AG08395 (cell line): Measurements from ENCODE around the gene SHISA9.
"Not testable (repeated sequence)": the region's sequence is repeated elsewhere in the genome, so short reads cannot be mapped to it uniquely, and the experiment has no call there.

Source experiments
- DNase-seq: peaks from one replicate; pipeline ENCODE4 v3.0.0; 2012; ENCODE audit warnings: mixed read lengths, low spot score

Gene SHISA9

DNA sequence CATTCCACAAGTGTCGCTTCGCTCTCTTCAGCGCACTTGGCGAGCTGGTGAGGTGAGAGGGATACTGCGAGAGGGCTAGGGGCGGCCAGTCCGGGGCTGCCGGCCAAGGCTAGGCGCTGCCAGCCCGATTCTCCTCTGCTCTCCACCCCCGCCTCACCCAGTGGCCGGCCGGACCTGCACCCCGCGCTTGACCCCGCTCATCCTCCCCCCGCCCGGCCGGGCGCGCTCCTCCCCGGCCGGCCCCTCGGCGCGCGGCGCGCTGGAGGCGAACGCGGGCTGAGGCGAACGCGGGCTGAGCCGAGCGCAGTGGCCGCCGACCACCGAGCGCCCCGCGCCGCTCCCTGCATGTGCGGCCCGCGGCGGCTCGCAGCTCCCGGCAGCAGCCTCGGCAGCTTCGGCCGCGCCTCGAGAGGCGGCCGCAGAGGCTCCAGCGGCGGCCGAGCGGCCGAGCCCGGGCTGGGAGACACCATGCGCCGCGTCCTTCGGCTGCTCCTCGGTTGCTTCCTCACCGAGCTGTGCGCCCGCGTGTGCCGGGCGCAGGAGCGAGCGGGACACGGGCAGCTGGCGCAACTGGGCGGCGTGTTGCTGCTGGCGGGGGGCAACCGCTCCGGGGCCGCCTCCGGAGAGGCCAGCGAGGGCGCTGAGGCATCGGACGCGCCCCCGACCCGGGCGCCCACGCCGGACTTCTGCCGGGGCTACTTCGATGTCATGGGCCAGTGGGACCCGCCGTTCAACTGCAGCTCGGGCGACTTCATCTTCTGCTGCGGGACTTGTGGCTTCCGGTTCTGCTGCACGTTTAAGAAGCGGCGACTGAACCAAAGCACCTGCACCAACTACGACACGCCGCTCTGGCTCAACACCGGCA is at the start of gene SHISA9:
Gene SHISA9 (plus strand): TSS at position 2 of the 865 bp plus-strand sequence.
- no peak for DNase-seq

DNA sequence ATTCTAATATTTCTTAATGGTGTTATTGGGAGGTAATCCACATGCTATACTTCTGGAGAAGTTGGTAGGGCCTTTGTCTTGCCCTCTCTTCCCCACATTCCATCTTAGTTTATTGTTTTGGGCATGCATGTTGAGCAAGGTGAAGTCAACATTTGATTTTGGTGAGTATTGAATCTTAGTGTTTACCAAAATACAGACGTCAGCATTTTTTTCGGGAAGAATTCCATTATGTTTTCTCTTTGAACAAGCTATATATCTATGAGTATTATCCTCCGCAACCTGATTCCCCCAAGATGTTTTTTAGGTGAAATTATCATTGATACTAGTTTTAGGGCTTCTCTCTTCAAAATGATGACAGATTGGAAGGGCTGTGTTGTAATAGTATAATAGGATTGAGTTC is 47.4 kb upstream of the SHISA9 start:
- no peak for DNase-seq

DNA sequence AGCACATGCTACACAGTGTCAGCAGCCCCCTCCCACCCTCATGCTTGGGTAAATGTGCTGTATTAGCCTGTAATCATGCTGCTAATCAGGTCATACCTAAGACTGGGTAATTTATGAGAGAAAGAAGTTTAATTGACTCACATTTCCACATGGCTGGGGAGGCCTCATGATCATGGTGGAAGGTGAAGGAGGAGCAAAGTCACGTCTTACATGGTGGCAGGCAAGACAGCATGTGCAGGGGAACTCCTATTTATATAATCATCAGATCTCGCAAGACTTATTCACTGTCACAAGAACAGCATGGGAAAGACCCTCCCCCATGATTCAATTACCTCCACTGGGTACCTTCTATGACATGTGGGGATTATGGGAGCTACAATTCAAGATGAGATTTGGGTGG is 44.0 kb upstream of the SHISA9 start:
- not testable (repeated sequence) for DNase-seq

DNA sequence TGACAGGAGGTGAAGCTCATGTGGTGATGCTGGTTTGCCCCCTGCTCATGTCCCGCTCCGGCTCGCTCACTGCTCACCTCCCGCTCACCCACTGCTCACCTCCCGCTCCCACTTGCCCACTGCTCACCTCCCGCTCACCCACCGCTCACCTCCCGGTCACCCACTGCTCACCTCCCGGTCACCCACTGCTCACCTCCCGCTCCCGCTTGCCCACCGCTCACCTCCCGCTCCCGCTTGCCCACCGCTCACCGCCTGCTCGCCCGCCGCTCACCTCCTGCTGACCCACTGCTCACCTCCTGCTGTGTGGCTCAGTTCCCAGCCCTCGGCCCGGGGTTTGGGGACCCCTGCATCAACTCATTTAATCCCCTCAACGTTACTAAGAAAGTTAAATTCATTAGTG is 39.1 kb upstream of the SHISA9 start:
- DNase-seq: no peak

DNA sequence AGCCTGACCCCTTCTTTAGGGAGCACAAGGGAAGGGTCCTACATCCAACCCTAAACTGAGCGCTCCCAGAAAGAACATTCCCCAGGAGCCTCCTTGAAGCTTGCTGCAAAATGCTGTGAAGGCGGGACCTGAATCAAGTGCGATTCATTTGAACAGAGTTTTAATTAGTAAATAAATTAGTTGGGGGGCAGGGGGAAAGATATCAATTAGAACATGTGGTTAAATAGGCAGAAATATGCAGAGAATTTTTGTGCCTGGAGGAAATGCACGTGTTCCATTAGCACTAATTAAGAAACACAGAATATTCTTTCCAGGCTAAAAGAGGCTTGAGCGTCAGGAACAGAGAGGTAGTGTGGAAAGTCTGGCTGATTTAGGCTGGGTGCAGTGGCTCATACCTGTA is 38.5 kb upstream of the SHISA9 start:
- DNase-seq: no peak

DNA sequence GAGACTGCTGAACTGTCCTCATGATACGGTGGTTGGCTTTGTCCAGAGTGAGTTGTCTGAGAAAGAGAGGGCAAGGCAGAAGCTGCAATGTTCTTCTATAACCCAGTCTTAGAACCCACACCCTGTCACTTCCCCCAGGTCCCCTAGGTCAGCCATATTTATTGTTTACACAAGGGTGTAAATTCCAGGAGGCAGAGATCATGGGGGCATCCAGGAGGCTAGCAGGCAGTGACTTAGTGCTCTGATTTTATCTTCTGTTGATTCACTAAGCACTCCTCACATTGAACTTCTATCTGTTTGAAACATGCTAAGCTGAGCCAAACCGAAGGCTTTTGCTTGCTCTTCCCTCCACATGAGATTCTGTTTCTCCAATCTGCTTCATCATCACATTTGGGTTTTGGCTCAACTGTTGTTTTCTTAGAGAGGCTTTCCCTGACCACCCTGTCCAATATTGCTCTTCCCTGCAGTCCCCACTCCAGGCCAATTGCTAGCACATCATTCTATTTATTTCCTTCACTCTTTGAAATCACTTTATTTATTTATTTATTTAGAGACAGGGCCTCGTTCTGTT is 34.3 kb upstream of the SHISA9 start:
- no peak for DNase-seq

DNA sequence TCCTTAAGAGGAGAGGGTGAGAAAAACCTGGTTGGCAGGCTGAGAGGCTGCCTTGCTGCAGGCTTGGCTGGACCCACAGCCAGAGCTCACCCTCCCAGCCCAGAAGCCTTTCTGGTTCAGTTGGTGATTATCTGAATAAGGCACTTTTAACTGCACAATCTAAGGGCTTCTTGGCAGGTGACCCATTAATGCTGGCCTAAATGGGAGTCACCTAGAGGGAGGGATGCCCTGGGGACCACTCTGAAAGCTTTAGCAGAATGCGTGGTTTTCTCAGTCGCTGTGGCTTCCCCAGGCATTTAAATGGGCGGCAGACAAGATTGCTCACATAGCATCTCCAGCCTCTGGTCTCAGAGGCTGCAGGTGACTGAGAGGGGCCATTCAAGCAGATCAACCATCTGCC is 33.2 kb upstream of the SHISA9 start:
- no peak for DNase-seq

DNA sequence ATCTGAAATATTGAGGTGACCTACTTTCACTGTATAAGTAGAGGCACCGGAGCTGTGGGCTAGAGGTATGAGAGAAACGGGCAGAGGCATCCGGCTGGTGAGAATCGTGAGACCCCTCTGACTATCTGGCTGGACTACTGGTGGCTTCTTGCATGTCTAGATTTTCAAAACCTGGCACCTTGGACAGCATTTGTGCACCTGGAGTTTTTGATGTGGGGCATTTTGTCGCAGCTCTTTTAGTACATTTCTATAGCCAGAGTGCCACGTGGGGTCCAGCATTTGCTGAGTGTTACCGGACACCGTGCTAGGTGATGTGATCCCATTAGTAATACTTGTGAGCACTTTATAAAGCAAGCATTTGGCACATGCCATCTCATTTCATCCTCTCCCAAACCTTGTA is 32.6 kb upstream of the SHISA9 start:
- DNase-seq: no peak

DNA sequence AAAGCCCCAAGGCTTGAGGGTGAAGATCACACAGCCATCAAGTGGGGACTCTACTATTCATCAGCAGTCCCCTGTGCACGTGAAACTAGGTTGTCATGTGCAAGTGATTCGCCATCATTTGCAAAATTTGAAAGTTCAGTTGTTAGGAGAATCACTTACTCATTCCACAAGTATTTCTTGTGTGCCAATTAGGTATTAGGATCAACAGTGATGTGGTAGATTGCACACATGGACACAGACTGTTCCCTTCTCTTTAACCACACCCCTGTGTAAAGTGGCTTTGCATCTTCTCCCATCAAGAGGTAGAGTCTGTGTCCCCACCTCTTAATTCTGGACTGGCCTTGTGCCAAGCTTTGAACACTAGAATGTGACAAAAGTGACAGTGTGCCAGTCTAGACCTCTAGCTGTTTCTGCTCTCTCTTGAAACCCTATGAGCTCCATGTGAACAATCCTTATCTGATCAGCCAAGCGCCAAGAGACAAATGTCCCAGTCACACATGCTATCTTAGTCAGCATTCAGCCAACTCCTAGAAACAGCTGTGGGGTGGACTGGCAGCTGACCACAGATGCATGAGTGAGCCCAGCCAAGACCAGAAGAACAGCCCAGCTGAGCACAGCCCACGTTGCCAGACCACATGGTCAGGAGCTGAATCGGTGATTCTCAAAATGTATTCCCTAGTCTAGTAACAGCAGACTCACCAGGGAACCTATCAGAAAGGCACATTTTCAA is 31.5 kb upstream of the SHISA9 start:
- DNase-seq: no peak

DNA sequence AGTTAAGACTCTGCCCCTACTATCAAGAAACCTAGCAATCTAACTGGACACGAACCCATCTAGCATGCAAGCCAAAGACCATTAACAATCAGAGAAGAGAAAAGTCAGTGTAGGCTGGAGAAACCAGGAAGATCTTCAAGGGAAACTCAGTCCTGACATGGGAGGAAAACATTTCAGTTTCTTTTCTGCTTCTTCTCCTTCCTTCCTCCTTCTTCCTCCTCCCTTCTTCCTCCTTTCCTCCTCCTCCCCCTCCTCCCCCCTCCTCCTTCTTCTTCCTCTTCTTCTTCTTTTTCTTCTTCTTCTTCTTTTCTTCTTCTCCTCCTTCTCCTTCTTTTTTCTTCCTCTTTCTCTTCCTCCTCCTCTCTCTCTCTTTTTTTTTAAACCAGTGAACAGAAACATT is 29.6 kb upstream of the SHISA9 start:
- no peak for DNase-seq

DNA sequence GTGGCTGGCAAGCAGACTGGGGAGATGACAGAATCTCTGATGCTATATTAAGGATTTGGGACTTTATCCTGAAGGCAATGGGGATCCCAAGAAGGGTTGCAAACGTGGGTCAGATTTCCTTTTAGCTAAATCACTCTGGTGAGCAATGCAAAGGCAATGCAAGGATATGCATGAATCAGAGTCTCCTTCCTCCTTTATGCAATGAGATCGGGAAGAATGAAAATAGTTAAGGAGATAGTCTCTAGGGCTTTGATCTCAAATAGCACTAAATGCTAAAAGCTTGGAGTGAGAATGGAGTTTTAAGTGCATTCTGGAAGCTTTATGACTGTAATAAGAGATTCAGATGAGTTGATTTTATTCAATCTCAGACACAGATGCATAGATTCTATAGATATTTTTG is 27.2 kb upstream of the SHISA9 start:
- DNase-seq: peak; percentile 79

DNA sequence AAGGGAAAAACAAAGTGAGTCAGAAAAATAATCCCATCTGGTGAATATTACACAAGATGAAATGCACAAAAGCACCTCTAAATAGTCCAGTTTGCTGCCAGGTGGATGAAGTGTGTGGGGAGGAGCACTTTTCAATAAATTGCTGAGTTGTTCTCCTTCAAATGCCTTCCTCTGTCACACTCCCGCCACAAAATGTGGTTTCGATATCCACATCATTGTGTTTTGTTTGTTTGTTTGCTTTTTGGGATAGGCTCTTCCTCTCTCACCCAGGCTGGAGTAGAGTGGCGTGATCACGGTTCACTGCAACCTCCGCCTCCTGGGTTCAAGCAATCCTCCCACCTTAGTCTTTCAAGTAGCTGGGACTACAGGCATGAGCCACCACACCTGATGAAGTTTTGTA is 24.6 kb upstream of the SHISA9 start:
- DNase-seq: no peak

DNA sequence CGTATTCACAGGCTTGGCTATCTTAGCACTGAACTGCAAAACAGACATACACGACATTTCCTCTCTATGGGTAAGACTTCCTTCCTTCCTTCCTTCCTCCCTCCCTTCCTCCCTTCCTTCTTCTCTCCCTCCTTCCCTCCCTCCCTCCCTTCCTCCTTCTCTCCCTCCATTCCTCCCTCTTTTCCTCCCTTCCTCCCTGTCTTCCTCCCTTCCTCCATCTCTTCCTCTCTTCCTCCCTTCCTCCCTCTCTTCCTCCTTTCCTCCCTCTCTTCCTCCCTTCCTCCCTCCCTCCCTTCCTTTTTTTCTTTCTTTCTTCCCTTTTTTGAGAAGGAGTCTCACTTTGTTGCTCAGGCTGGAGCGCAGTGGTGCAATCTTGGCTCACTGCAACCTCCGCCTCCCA is 22.4 kb upstream of the SHISA9 start:
- DNase-seq: no peak

DNA sequence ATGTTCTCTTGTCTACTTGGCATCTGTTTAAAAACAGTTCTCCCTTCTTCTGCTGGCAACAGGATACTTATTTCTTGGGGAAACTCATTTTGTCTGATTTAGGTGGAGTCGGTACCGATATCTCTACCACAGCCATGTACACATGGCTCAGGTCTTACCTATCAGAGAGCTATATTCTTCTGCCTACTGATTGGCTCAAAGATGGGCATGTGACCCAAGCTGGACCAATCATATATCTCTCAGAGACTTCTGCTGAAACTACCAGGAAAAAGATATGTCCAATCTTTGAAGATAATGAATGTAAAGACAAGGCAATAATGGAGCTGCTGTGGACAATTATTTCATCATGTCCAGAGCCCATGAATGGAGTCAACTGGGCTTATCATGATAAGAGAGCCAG is 21.6 kb upstream of the SHISA9 start:
- no peak for DNase-seq

DNA sequence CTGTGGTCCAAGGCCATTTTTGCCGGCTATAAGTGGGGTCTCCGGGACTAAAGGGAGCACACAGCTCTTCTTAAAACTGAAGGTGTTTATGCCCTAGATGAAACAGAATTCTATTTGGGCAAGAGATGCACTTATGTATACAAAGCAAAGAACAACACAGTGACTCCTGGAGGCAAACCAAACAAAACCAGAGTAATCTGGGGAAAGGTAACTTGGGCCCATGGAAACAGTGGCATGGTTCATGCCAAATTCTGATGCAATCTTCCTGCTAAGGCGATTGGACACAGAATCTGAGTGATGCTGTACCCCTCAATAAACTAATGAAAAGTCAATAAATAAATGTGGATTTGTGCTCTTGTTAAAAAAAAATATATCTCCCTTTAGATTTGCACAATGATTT is 20.2 kb upstream of the SHISA9 start:
- no peak for DNase-seq

DNA sequence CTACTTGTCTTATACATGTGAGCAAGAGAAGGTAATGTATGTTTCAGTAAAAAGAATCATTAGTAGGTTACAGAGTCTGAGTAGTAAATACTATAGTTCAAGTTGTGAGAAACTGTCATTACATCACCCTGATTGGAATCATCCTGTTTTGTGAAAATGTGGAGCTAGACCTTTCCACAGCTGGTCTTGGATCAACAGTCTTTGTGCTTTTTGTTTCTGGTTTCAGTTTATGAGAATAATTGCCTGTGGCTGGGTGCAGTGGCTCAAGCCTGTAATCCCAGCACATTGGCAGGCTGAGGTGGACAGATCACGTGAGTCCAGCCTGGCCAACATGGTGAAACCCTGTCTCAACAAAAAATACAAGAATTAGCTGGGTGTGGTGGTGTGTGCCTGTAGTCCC is 19.7 kb upstream of the SHISA9 start:
- no peak for DNase-seq

DNA sequence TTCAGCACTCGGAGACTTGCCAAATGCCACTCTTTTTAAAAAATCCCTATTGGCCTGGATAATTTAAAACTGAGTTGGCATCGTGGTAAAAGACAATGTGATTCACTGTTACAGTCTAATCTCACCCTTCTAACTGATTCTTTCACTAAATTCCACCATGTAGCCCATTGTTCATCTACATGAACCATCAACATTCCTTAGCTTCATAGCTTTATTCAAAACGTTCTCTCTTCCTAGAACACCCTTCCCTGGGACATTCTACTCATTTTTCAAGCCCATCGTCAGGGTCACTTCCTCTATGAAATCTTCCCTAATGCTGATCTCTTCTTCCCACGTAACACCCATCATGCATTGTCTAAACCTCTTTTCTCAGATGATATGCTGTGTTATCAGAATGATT is 15.7 kb upstream of the SHISA9 start:
- DNase-seq: no peak

DNA sequence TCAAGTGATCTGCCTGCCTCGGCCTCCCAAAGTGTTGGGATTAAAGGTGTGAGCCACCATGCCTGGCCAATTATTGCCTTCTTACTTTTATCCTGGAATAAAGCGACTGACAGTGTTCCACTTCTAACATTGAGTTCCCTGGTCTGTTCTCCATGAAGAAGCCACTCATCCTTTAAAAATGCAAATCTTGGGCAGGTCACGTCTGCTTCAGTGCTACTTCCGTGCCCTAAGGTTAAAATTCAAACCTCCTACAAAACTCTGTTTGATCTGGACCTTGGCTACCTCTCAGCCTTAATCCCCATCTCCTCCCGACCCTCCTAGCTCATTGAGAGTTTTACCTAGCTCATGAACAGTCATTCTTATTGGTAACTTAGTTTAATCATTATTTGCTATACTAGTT is 9.6 kb upstream of the SHISA9 start:
- DNase-seq: no peak

DNA sequence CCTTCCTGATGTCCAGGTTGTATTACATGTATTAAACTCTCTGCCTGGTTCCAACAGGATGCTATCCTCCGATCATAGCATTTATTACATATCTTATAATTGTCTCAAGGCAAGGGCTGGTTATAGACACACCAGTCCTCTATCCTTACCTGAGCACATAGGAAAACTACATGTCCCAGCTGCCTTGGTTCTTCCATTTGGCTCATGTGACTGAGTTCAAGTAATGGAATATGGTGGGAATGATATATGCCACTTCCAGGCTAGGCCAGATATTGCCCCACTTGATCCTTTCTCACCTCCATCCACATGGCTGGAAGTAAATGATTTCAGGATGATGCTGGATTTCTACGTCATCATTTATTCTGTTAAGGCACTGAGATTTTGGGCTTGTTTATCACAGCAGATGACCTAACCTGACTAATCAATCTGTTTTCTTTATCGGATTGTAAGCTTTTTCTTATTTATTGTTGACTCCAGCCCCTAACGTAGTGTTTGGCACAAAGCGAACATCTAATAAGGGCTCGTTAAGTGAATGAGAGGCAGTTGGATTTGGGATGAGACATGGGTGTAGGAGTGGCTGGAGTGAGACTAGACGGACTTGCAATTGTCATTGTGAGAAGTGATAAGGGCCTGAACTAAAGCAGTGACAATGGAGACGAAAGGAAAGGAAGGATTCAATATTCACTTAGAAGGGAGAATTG is 8.2 kb upstream of the SHISA9 start:
- DNase-seq: no peak

DNA sequence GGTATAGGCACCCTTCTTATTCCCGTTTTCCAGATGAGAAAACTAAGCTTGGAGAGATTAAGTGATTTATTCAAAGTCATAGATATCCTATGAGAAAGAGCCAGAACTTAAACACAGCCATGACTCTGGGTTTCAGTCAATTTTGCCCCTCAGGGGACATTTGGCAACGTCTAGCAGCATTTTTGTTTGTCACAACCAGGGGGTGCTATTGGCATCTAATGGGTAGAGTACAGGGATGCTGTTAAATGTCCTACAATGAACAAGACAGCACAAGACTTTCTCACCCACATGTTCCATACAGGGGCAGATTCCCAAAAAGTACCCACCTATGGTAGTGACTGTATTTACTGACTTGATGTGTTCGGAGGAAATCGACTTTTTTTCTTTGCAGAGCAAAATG is 4.8 kb upstream of the SHISA9 start:
- peak; percentile 15 for DNase-seq

DNA sequence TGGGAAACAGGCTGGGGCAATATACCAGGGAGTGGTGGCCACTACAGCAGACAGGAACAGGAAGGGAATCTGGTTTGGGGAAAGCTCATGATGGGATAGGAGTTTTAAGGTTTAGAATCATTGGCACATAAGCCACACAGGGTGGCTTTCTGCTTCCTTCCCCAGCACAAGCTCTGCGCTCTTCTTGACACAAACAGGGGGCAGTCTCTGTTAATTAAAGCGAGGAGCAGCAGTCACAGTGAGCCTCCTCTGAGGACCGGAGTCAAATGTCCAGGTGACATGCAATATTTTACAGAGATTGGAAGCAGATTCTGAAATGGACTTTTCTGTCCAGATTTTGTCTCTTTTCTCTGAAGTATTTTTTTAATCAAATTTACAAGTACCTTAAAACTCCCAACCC is 2.8 kb upstream of the SHISA9 start:
- no peak for DNase-seq

DNA sequence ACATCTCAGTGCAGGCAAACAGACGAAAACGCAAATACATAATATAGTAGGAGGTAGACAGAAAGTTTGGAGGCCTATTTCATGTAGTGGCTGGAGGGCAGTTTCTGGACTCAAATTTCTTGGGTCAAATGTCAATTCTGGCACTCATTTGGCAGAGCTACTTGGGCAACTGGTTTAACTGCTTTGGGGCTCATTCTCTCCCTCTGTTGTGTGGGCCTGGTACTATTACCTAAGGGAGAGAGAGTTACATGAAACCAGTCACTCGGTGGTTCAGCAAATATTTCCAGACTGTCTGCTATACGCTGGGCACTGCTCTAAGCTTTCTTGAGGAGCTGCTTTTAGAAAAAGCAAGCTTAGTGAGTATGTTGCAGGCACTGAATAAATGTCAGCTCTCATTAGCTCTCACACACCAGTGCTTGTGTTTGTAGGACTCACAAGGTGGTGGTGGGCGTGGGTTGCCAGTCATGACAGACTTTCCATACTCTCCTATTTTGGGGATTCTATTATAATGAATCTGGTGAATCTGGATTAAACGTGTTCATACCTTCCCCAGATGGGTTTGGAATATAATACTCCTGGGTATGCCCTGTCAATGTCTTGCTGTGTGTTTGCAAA is 1.8 kb upstream of the SHISA9 start:
- DNase-seq: no peak
